ENCODE data around the gene TMEM182.

Gene TMEM182

DNA sequence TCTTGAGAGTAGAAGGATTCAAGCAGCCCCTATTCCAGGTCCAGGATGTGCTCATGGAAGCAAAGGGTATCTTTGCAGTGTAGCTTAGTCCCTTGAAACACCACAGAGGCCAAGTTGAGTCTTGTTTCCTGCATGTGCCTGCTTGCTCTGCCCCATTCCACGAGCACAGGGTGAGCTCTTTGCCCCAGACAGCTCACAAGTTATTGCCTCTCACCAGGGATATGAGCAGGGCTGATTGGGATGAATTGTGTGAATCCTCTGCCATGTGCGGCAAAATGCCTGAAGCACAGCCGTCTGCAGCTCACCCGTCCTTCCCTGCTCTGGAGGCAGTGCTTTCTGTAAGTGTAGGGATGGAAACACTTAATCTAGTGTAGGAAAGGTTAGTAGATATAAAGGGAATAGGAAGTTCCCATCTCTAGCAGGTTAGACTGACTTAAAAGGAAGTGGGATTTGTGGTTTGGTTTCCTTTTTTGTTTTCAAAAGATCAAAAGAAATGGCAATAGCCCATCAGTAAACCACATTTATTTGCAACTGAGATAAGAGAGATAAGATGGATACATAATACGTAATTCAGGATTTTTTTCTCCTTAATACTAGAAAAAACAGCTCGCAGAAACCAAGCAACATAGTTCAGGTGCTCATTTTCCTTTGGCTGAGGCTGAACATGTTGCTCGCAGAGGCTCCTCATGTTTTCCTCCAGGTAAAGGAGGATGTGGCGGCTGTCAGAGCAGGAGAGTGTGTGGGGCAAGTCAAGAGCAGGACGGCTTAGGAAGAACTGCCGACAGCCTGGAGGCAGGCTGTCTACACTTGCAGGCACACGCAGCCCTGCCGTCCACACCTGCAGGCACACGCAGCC lies 41.4 kb downstream of the TMEM182 start:
- no peak for DNase-seq

DNA sequence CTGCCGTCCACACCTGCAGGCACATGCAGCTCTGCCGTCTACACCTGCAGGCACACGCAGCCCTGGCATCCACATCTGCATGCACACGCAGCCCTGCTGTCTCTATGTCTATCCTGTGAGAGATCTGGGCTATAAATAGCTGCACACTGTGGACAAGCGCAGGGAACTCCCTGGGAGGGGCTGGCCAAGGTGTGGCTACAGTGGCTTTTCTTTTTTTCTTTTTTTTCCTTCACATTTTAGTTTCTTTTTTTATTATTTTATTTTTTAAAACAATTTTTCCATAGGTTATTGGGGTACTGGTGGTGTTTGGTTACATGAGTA lies 42.0 kb downstream of the TMEM182 start:
- DNase-seq, result no peak

DNA sequence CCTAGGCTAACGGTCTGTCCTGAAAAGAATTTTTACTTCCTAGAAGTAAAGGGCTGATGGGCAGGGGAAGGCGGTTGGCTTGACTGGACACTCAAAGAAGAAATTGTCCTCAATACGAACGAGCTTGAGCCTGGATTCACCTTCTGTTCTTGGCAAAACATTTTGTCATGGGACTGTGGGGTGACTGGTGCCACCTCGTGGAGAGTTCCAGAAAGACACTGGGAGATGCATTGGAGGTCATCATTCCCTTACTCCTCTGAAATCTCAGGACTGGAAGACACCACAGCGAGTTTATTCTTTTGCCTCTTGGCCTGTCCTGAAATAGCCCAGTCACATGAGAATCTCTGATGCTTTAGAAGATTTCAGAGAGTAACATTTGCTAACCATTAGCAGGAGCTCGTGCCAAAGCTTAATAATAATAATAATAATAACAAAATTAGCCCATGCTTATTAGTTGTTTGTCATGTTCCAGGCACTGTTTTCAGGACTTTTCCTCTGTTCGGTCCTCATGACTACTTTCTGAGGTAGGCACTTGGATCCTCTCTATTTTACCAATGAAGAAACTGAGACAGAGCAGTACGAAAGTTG lies 44.5 kb downstream of the TMEM182 start:
- peak; percentile 37 for DNase-seq

DNA sequence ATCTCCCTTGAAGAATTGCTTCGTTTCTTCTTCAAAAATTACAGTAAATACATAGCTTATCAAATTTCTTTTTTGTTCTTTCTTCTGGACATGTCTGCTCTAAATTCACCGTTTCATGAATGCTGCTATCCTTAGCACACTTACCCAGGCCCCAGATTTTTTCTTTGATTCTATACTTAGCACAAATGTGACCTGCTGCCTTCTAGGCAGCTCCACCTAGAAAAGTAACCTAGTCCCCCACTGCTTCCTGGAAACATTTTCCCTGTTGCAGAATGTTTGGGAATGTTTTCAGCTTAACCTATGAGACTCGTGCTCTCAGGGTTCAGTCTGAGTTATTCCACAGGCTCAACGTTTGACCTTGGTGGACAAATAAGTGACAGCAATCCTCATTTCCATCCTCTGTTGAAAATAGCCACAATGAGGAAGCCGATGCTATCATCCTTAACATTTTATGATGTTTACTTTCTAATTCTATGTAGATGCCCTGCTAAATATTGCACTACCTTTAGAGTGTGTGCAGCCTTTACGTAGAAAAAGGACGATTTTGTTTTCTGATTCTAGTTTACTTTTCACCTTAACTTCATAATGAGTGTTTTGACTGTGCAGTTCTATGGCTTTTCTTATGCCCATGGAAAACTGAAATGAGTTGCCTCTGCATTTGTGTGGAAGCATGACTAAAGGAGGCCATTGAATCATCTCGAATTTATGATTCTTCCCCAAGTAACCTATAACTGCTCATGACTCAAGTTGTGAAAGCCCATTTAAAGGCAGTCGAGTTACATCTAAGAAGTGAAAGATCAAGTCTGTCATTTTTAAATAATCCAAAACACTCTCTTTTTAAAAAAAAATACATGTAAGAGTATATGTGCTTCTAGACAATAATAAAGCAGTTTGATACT lies 47.7 kb downstream of the TMEM182 start:
- DNase-seq, result no peak

DNA sequence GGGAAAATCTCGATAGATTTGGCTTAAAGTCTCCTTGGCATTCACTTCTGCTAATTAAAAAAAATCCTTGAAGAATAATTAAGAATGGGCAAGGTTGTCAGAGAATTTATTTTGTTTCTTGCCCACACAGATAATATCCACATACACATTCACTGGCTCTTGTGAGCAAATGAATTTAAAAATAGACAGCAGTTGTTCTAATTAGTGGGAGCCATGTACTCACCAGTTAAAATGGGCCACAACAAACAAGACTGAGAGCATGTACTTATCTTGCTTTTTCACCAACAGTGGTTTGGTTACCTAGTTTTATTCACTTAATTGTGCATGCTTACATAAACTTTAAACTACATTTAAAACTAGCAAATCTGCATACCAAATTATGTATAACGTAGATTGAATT lies 53.5 kb downstream of the TMEM182 start:
- DNase-seq, result no peak

DNA sequence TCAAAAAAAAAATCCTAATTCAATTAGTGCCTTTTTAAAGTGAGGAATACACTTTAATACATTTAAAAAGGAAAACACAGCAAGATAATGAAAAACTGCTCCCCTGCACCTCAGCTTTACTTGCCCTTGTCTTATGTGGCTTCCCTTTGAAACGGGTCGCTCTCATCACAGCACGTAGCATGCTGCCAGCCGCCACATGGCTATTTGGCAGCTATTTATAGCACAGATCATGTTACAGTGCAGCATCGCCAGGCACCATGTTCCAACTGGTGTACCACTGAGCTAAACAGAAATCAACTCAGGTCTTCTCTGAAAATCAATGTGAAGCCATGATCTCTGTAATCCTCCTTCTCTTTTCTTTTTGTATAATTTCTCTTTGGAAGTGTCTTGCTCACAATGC lies 65.1 kb downstream of the TMEM182 start:
- DNase-seq, result peak; percentile 77

DNA sequence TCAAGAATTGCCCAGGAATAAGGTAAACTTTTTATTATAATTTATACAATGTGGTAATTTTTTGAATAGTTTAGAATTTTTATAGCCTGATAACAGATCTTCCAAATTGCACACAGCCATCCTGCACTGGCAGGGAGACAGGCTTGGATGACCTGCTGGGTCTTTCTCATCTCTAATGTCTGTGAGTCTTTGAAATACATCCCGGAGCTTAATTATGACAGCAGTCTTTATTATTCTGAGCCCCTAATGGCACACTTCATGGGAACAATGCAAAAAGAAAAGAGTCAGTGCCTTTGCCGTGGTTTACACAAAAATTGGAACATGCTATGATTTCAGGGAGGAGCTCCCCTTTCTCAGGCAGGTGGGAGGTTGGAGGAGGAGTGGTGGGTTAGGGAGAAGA lies 71.0 kb downstream of the TMEM182 start:
- no peak for DNase-seq

DNA sequence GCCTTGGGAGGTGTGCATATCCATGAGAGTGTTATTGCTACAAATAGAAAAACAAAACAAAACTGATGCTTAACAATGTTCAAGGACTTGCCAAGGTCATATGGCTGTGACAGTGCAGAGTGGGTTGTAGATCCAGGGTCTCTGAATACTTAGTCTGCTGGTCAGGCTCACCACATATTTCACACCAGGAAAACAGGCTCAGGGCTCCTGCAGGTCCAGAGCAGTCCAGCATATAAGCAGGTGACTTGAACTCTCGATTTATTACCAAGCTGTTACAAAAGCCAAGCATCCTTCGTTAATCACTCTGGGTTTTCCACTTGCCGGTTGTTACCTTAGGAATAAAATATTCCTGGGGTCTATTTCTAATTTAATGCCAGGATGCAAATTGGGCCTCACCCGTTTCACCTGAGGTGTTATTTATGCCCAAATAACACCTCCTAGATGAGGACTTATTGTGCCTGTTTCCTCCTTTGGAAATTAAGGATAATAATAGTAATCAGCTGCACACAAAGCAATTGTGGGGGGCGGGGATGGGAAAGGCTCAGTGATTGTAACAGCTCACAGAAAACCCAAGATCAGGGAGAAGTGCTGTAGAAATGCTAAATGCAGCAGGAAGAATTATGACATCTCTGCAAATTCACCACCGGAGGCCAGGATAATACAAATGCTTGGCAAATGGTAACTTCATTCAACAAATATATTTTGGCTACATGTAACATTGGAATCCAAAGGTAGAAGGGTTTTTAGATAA lies 72.9 kb downstream of the TMEM182 start:
- no peak for DNase-seq

DNA sequence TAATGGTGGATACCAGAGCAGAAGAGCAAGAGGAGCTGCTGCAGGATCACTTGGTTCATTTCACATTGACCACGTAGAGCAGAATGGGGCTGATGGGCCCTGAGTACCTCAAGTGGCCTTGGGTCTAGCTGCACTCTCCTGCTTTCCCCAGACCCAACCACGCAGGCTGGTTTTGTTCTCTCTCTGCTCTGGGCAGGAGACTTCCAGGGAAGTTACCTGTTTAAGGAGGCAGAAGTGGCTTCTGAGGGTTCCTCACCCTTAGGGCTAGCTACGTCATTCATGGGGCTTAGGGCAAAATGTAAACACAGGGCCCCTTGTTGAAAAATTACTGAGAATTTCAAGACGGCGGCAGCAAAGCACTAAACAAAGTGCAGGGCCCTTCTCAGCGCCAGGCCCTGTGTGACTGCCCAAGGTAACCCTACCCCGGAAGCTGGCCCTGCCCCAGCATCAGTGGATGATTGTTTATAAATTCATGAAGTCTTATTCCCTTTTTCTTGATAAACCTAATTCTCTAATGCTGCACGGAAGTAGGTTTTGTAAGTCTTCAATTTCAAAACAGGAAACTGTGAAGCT lies 75.9 kb downstream of the TMEM182 start:
- no peak for DNase-seq

DNA sequence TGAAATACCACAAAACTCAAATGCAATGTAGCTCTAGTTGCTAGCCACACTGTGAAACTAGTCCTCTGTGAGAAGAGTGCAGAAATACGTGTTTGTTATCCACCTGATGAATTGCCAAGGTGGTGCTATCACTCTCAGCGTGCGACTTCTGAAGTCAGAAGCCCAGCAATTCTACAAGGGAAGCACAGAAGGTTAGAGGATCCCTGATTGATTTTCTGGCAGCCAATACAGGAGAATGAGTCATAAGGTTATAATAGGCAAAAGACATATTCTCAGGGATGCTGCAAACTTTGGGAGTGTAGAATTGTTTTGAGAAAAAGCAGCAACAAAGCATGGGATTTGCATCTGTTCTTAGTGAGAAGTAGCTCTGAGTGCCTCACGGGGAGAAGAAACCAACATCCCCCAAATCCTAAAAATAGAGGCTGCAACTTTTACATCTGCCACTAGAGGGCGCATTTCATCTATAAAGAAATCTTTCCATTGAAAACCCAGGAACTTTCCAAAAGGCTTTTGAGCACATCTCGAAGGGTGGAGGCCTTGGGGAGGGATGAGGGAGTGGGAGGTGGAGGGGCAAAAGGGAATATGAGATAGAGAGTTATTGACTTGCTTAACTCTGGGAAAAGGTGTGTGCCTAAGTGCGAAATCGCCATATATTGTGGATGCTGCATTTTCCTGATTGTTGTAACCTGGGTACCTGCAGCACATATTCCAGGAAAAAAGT lies 78.0 kb downstream of the TMEM182 start:
- no peak for DNase-seq

DNA sequence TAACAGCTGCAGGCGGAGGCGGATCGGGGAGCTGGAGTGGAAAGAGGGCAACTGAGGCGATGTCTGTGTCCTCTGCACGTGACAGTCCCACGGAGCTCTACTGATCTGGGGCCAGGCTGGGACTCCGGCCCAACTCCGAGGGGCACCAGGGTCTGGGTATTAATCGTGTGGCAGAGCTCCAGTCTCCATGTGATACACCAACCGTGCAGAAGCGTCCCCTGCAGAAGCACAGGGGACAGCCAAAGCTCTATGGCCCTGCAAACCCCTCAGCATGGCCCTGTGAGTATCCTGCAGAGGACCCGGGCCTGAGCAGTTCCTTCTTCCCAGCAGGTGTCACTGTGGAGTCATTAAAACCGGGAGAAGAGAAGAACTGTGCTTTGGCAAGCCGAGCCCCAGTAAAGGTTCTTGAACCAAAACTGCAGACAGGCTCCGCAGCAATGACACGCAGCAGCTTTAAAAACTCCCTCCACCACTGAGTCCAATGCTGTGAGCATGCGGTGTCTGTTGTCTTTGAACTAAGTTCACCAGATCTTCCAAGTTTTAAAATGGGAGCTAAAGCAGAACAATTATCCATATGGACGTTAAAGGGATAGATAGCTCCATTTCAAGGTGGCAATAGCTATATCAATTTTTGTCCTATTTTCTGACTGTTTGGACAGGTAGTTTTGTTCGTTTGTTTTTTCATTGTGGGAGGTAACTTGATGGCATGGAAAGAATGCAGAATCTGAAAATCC lies 79.4 kb downstream of the TMEM182 start:
- DNase-seq, result peak; percentile 32

DNA sequence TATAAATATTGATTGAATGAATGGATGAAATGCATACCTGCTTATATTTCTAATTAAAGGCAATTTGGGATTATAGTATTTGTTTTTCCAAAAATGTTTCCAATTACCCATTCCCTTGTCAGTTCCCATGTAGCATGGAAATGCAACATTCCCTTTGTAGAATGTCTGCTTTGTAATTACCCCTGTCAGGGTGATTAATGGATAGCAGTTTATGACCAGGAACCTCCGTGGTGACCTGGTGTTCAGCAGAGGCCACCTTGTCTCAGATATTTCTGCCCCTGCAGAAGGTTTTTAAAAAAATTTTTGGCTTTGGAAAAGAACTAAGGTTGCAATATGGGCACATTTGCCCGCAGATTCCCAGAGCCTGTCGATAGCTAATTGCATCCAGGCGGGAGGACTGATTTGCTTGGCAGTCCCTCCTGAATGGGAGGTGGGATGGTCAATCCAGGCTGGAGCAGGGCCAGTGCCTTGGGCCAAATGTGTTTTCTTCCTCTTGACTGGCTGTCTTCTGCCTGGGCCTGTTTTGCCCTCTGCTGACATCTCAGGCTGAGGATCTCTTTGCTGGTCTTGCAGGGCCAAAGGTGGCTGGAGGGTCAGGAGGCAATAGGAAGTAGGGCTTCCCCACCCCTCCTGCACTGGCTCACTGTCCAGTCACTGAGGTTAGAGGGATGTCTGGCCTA lies 82.1 kb downstream of the TMEM182 start:
- no peak for DNase-seq

DNA sequence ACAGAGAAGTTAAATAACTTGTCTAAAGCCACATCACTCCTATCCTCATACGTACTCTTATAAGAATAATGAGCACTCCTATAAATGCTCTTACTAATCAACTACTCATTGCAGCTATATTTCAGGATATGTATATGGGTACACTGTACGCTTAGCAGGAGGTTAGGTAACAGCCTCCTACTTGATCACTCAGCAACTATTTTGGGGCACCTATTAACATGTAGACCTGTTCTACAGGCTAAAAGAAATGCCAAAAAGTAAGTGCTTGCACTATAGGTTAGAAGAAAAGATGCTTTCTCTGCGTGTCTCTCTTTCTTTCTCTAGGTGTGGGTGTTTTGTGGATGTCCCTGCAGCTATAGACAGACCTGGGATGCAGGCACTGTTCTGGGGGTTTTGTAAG lies 83.1 kb downstream of the TMEM182 start:
- DNase-seq, result no peak

DNA sequence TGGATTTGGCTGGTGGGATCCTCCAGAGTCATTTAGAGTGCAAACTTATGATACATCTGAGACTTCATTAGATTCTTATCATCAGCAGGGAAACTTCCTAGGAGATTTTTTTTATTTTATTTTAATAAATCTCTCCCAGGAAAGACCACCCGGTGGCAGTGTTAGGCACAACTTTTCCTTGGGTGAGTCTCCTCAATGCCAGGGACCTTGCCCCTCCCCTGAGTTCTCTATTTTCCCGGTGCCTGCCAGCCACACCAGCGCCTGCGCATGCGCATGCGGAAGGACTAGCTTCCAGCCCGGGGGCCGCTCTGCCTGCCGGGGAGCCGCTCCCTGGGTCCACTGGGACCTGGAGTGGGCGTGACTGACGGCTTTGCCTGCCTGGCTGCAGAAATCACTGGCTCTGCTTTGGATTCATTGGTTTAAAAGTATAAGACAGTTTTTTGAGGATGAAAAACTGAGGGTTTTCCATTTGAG lies 86.6 kb downstream of the TMEM182 start:
- DNase-seq, result peak; percentile 74

DNA sequence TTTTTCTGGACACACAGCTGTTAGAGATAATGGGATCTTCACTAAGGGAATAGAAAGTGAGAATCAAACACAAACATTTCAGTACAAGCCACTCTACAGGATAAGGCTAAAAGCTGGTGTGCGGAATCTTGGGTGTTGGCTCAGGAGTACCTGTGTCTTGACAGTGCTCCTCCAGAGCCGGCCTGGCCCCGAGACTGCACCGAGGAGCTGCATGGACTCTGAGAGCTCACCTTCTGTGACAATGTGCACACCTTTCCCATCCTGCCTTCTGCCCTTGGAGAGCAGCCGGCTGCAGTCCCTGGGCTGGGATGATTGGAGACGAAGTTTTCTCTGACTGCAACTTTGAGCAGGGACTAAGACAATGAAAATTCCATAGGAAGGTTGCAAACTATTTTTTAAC lies 89.1 kb downstream of the TMEM182 start:
- DNase-seq, result no peak

DNA sequence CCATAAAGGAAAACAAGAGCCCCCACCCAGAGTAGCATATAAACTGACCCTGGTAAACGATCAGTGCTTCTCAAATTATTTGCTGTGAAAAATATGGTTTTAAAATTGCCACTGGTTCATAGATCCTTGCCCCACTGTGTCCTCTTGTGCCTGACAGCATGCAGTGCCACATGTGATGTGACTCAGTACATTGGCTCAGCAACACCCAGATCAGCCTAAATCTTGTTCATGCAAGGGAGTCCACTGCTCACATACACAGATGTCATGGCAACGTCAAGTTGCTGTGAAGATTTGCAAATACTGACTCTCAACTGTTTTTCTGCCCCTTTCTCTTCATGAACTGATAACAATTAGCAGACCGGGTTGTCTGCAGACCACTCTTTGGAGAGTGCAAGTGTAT lies 91.0 kb downstream of the TMEM182 start:
- DNase-seq, result no peak

Data from DMS153 (cell line).